T1000 (cell line): Measurements from ENCODE around the gene YBX2.

Source experiments
- DNase-seq: peaks from one replicate; lab custom pipeline; 2025; ENCODE audit warnings: mixed read lengths; lab: John Stamatoyannopoulos, UW

The YBX2 gene

DNA sequence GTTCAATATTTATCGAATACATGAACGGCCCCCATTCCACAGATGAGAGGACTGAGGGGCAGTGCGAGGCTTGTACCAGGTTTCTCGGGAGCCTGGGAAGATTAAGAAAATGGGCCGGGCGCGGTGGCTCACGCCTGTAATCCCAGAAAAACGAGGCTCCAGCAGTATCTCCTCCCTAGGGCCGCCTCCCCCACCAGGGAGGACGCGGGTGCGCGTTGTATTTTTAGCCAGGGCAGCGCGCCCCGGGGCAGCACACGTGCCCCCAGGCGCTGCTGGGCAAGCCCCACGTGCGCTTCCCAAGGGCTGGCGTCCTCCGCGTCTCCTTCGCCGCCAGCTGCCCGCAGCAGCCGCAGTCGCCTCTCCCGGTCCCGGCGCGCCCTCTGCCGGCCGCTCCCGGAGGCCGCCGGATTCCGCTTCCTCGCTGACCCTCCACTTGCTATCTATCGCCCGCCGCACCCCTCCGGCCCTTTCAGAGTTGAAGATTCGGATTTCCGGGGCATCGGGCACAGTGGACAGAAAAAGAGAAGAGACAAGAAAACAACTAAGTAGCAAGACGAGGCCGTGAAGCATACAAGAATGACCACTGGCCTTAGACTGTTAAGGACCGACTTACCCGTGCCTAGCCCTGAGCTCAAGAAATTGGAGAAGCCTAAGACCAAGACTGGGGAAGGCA lies 1.9 kb upstream of the YBX2 start:
- peak; percentile 81 for DNase-seq

DNA sequence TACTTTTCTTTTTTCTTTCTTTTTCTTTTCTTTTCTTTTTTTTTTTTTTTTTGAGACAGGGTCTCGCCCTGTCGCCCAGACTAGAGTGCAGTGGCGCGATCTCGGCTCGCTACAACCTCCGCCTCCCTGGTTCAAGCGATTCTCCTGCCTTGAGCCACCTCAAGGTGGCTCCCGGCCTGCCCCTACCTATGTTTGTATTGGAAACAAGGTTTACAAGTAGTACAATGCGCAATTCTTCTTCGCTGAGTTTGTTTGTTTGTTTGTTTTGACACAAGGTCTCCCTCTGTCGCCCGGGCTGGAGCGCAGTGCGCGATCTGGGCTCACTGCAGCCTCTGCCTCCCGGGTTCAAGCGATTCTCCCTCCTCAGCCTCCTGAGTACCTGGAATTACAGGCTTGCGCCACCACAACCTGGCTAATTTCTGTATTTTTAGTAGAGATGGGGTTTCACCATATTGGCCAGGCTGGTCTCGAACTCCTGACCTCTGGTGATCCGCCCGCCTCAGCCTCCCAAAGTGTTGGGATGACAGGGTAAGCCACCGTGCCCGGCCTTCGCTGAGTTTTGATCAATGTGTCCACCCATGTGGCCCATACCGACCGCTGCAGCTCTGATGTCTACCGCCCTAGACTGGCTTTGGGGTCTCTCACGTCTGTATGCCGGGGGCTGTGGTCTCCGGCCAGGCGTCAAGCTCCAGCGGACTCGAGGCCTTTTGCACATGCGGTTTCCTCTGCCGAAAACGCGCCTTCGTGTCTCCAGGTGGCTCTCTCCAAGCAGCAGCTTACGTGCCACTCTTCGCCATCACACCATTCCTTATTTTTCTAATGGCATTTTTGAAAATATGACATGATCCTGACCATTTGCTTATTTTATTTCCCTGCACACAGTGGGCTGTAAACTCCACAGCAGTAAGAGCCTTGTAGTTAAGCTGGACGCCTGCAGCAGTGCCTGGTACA lies 1.1 kb upstream of the YBX2 start:
- no peak for DNase-seq

DNA sequence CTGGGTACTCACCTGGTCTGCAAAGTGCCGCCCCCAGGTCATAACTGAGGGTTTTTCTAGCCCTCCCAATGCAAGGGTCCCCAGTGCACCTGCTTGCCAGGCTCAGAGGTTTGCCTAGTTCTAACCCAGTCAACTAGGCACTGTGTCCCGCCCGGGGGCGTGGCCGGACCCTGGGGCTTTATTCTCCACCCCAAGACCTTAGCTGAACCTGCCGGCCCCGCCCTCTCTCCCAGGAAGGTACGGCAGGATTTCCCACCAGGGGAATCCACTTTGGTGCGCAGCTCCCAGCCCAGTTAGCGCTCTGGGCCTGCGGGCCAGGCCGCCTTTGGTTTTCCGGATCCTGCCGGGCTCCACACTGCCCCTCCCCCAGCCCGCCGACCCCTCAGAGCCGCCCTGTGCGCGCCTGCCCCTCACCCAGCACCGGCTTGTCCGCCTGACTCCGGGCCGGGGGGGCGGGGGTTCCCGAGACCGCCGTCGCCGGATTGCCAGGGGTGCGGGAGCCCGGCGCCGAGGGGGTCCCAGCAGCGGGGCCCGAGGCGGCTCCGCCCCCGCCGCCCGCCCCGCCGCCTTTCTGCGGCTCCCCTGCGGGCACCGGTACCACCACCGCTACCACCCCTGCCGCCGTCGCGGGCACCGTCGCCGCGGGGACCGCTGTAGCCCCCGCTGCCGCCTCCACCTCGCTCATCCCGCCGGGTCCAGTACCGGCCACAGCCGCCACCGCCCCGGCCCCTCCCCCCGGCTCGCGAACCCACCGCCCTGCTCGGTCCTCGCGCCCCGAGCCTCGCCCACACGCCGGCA lies 424 bp downstream of the YBX2 start:
- DNase-seq, result no peak

DNA sequence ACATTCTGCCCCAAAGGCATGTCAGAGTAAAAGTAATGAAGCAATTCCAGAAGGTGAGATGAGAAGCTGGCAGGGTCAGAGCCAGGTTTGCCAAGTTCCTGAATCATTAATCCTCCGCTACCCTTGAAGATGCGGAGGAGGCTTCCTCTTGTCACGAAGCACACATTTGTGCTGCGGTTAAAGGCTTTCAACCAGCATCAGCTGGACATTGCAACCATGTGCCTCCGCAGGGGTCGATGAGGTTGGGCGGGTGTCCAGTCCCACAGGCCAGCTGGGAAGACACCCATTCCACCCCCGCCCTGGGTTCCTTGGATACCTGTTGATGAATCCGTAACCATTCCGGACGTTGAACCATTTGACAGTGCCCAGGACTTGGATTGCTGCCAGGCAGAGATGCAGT lies 1.3 kb downstream of the YBX2 start:
- DNase-seq, result no peak

DNA sequence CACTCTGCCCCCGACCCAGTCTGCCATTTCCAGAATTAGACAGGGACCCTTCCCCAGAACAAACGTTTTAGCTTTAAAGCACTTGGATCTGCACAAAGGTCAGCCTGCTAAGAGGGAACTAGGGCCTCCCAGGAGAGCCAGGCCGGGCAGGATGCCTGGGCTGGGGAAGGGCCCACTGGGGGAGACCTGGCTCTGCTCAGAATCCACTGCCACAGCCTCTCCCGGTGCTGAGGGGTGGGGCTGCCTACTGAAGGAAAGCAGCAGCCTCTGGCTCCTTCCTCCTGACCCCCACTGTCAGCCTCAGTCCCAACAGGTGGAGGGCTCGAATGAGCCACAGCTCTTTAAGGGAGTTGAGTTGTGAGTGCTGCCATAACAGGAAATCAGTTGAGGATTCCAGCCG lies 1.7 kb downstream of the YBX2 start:
- DNase-seq, result no peak

DNA sequence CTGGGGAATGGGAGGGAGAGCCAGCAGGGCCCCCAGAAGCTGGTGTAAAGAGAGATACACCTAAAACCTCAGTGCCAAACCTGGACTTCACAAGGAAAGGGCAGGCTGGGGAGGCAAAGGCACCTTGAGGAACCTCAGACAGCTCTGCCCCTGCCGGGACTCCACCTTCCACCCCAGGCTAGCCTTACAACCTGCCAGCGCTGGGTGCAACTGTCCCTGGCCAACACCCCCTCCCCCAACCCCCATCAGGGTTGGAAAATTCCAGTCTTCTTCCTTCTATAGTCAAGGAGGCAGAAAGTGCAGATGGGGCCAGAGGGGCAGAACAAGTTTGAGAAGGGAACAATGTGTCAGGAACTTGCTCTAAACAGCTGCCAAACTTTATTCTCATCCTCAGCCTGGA lies 2.2 kb downstream of the YBX2 start:
- no peak for DNase-seq

DNA sequence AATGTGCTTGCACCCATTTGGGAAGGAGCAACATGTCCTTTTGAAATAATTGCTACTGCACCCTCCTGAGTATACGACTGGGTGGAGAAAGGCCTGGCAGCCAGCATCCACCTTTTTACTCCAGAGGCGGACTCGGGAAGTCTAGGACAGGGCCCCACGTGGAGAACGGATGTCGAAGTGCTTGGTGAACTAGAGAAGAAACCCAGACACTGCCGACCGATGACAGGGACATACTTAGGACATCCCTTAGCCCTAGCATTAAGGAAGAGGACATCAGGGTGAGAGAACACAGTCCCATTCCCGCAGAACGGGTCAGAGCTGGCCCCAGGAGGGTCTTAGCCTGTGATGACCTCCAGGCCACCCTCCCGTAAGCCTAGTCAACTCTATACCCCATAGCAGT lies 3.8 kb downstream of the YBX2 start:
- DNase-seq, result no peak

DNA sequence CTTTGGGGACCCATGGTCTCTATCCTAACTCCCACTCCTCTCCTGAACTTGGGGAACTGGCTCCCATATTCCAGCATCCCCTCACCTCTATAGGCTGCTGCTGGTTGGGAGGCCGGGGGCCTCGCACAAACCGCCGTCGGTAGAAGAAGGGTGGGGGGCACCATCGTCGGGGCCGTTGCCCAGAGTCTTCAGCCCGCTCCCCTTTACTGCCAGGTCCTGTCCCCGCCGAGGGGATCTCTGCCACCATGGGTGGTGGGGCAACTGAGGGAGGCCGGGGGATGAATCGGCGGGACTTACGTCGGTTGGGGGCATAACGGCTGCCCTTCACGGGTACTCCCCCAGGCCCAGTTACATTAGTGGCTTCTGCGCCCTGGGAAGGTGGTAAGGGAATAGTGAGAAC lies 4.3 kb downstream of the YBX2 start:
- no peak for DNase-seq

DNA sequence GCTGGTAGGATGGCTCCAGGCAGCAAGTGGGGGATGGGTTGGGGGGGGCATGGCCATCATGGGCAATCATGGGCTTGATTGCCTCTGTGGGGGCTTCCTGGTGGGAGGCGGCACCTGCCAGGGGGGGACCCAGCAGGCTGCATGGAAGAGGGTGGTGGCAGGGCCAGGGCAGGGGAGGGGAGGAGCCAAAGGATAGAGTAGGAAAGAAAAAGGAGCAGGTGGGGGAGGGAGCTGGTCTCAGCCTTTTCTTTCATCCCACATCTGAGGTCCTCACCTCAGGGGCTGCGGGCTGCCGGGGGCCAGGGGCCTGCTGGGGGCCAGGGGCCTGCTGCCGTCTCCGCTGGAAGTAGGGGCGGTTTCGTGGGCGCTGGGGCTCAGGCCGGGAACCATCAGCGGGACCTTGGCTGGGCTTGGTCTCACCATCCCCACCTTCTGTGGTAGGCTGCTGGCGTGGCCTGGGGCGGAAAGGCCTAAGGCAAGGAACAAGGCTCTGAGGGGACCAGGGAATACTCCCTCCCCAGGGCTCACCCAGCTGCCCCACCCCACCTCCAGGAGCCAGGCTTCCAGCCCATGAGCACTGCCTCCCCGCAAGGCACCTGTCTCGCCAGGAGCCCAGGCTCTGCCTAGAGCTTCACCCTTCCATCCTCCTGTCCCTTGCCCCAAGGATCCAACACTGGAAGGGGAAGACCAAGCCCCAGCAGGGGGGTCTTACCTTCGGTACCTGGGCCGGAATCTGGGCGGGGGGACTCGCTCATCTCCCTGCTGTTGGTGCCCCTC lies 5.0 kb downstream of the YBX2 start:
- no peak for DNase-seq

DNA sequence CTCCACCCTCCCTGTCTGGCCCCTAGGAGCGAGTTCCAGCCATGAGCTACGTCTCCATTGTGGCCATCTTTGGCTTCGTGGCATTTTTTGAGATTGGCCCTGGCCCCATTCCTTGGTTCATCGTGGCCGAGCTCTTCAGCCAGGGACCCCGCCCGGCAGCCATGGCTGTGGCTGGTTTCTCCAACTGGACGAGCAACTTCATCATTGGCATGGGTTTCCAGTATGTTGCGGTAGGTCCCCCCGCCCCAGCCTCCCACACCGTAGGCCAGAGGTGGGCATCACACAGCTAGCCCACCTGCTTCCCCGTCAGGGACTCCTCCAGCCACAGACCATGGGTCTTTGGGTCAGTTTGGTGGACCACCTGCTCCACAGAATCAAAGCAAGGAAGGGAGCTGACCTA lies 8.8 kb downstream of the YBX2 start:
- no peak for DNase-seq

DNA sequence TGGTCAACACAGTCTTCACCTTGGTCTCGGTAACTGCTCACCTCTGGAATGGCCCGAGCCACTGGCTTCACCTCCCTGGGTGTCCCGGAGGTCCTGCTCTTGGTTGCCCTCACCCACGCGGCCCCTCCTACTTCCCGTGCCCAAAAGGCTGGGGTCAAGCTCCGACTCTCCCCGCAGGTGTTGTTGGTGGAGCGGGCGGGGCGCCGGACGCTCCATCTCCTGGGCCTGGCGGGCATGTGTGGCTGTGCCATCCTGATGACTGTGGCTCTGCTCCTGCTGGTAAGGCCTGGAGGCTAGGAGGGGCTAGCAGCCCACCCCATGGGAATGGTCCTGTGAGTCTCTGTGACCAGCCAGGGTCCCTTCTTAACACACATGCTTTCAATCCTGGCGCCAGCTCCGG lies 9.5 kb downstream of the YBX2 start:
- DNase-seq, result no peak

DNA sequence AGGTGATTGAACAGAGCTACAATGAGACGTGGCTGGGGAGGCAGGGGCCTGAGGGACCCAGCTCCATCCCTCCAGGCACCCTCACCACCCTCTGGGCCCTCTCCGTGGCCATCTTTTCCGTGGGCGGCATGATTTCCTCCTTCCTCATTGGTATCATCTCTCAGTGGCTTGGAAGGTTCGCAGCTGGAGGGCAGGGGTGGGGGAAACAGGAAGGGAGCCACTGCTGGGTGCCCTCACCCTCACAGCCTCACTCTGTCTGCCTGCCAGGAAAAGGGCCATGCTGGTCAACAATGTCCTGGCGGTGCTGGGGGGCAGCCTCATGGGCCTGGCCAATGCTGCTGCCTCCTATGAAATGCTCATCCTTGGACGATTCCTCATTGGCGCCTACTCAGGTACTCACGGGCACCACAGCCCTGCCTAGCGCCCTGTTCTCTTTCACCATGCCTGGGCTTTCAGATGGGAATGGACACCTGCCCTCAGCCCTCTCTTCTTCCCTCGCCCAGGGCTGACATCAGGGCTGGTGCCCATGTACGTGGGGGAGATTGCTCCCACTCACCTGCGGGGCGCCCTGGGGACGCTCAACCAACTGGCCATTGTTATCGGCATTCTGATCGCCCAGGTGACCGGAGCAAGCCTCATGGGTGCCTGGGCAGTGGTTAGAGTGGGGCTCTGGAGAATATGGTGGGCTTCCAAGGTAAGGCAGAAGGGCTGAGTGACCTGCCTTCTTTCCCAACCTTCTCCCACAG lies 10.8 kb downstream of the YBX2 start:
- no peak for DNase-seq

DNA sequence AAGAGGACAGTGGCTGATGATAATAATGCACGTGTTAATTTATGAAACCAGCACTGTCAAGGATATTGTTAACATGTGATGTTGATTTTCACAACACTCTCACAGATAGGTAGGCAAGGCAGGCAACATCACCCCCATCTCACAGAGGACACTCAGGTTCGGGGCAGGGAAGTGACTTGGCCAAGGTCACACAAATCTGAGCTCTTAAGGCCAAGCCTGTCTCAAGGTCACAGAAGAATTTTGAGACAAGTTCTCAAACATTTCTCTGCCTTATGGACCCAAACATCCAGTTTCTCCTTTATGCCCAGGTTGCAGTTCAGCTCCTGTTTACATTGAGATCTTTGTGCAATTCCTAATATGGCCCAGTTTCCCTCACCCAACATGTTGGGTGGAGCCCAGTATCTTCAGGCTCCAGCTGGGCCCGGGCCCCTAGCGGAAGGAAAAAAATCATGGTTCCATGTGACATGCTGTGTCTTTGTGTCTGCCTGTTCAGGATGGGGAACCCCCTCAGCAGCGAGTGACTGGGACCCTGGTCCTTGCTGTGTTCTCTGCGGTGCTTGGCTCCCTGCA lies 11.6 kb downstream of the YBX2 start:
- no peak for DNase-seq

DNA sequence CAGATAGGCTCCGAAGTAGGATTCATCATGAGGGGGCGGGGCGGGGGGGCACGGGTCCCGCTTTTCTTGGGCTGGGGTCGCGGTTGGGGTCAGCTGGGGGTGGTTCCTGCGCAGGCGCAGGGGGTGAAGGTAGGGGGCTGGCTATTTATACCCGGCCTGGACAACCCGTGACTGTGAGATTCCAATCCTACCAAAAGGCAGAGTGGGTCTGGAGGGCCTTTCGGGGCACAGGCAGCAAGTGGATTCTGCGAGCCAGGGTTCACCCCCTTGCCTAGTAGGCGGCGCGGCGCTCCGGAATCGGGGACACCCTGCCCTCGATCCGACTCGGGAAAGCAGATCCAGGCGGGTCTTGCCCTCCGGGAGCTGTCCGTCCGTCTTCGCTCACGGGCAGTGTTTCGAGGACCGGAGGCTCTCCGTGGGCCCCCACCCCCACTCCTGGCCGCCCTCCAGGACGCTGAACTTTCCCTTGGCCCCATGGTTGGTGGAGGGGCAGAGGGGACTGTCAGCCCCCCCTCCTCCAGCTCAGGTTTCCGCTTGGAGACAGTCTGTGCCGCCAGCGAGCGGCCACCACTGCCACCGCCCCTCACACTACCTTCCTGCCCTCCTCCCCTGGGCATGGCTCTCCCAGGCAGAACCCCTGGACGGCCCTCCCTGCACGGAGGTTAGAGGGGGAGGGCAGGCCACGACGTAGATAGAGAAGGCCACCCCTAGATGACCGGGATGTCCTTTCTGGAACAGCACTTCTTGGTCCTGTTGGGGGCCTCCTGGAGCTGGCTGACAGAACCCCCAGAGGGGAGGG lies 12.3 kb downstream of the YBX2 start:
- DNase-seq, result no peak

DNA sequence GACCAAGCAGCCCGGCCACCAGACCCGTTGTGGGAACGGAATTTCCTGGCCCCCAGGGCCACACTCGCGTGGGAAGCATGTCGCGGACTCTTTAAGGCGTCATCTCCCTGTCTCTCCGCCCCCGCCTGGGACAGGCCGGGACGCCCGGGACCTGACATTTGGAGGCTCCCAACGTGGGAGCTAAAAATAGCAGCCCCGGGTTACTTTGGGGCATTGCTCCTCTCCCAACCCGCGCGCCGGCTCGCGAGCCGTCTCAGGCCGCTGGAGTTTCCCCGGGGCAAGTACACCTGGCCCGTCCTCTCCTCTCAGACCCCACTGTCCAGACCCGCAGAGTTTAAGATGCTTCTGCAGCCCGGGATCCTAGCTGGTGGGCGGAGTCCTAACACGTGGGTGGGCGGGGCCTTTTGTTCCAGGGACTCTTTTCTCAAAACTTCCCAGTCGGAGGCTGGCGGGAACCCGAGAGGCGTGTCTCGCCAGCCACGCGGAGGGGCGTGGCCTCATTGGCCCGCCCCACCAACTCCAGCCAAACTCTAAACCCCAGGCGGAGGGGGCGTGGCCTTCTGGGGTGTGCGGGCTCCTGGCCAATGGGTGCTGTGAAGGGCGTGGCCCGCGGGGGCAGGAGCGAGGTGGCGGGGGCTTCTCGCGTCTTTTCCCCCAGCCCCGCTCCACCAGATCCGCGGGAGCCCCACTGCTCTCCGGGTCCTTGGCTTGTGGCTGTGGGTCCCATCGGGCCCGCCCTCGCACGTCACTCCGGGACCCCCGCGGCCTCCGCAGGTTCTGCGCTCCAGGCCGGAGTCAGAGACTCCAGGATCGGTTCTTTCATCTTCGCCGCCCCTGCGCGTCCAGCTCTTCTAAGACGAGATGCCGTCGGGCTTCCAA lies 13.1 kb downstream of the YBX2 start, which contains the start of gene SLC2A4:
Gene SLC2A4 (plus strand): TSS at position 645 of the 879 bp plus-strand sequence. CDS start 217 bp downstream, at position 862.
- peak; percentile 88 for DNase-seq

DNA sequence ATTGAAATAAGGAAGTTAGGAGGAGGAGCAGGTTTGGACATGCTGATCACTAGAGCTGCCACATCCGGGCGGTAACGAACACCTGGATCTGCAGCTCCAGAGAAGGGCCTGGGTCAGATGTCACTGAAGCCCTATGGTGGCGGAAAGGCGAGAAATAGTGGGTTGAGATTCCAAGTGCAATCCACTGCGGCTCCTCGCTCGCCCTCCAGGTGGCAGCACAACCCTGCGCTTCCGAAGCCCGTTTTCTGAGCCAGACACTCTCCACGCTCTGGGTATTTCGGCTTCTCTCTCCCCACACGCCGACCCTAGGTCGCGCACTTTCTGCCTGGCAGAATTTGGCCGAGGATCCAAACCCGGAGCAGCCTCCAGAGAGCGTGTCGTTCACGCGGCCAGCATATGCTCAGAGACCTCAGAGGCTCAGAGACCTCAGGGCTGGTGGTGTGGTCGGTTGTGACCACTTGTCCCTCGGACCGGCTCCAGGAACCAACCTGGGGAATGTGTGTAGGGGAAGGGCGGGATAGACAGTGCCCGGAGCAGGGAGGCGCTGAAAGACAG lies 13.8 kb downstream of the YBX2 start:
- DNase-seq, result peak; percentile 74

DNA sequence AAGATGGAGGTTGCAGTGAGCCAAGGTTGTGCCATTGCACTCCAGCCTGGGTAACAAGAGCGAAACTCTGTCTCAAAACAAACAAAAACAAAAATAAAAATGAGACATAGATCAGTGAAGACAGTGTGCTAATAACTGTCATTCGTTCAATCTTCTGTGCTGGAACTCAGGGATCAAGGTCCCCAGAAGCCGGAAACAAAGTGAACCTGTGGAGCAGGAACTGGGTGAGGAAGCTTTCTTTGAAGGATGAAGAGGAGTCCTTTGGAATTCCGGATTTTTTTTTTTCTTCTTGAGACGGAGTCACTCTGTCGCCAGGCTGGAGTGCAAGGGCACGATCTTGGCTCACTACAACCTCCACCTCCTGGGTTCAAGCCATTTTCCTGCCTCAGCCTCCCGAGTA lies 15.0 kb downstream of the YBX2 start:
- no peak for DNase-seq

DNA sequence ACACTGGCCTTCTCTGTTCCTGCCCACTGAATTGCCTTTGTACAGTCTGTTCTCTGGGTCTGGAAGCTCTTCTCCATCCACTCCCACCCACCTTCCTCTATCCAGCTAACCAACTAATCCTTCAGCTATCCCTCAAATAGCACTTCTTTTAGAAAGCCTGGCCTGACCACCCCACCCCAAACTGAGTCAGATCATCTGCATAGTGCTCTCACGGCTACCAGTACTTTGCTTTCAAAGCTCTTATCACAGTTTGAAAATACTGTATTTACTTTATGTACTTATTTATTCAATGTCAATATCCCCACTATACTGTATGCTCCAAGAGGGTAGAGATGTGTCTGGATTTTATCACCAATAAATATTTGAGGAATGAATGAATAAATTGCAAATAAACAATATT lies 27.7 kb downstream of the YBX2 start:
- DNase-seq, result no peak

DNA sequence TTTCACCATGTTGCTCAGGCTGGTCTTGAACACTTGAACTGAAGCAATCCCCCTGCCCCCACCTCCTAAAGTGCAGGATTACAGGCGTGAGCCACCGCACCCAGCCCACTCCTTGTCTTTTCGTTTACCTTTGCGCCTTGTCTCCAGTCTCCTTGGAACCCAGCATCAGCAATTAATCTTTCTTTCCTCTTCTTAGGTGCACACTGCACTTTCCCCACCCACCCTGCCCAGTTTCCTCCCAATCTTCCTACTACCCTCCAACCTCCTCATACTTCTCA lies 30.7 kb downstream of the YBX2 start:
- DNase-seq, result no peak
